K562 (cell line): Measurements from ENCODE around the gene SIGLEC6. TPM values are rescaled to one million over a fixed set of nuclear protein-coding genes. Genes with fewer than 3 reads are reported as not detected.

Source experiments
- CEBPB ChIP-seq: fragments of 450-650 bp; IDR thresholded peaks from 2 replicates; pipeline ENCODE4 v1.6.1; 2016; ENCODE audit warnings: missing genetic modification characterization, missing compliant biosample characterization
- CEBPZ ChIP-seq: fragments of 150-350 bp; IDR thresholded peaks from 2 replicates; pipeline ENCODE4 v1.6.1; 2014; ENCODE audit warnings: low read depth, mild to moderate bottlenecking, low read length, borderline replicate concordance
- CREB3L1 ChIP-seq: fragments of 450-650 bp; IDR thresholded peaks from 2 replicates; pipeline ENCODE4 v1.6.1; 2014; ENCODE audit warnings: low read depth, mild to moderate bottlenecking, moderate library complexity, borderline replicate concordance
- DPF2 ChIP-seq: fragments of 450-650 bp; IDR thresholded peaks from 2 replicates; pipeline ENCODE4 v1.6.1; 2016
- HNRNPL ChIP-seq: fragments of 200-400 bp; formaldehyde crosslinking; IDR thresholded peaks from 2 replicates; pipeline ENCODE4 v1.6.1; 2017; ENCODE audit warnings: low read depth, mild to moderate bottlenecking, low read length
- NBN ChIP-seq: fragments of 450-650 bp; IDR thresholded peaks from 2 replicates; pipeline ENCODE4 v1.6.1; 2016; ENCODE audit warnings: low read depth, mild to moderate bottlenecking
- NFE2 ChIP-seq: IDR thresholded peaks from 2 replicates; pipeline ENCODE4 v1.6.1; 2014; ENCODE audit warnings: antibody characterized with exemption, low read depth
- SMARCA4 ChIP-seq: fragments of 450-650 bp; IDR thresholded peaks from 2 replicates; pipeline ENCODE4 v1.6.1; 2016
- SOX6 ChIP-seq: fragments of 450-650 bp; IDR thresholded peaks from 2 replicates; pipeline ENCODE4 v1.6.1; 2014; ENCODE audit warnings: mild to moderate bottlenecking
- ZMIZ1 ChIP-seq, 2 experiments: fragments of 150-350 bp in 1 of 2; IDR thresholded peaks; 2 replicates each; pipeline ENCODE4 v1.6.1; 2012 to 2016; ENCODE audit warnings: low read depth in 2 of 2, low read length in 2 of 2, mild to moderate bottlenecking in 1 of 2, moderate library complexity in 1 of 2
- ZNF644 ChIP-seq: fragments of 200-800 bp; sonication (Bioruptor generic); IDR thresholded peaks from 2 replicates; pipeline ENCODE4 v1.6.1; 2016; ENCODE audit warnings: low read depth, missing genetic modification characterization, missing compliant biosample characterization
- ZNF766 ChIP-seq: fragments of 200-800 bp; sonication (Bioruptor generic); conservative IDR thresholded peaks from 2 replicates; pipeline ENCODE4 v1.6.1; 2016; ENCODE audit warnings: missing genetic modification characterization, missing compliant biosample characterization
- polyA plus RNA-seq, 8 experiments: library from polyadenylated mRNA; depleted of rRNA in 4 of 8; stranded (reverse) in 5 of 8; unstranded in 3 of 8; fragments of >200 nt; fragmentation: Nextera tagmentation in 2 of 8; fragmentation: Illumina TruSeq in 1 of 8; extraction: Ambion mirVana in 2 of 8; extraction: Trizol in 1 of 8; gene quantifications; 2 replicates each; pipeline versions ENCODE4 v1.2.1 to v1.2.3, GENCODE V29; 2011 to 2014; ENCODE audit warnings: inconsistent platforms in 1 of 8, missing spikeins in 1 of 8
- total RNA-seq, 7 experiments: library from RNA; depleted of rRNA in 6 of 7; stranded (reverse); fragments of >200 nt in 6 of 7; fragmentation: Illumina TruSeq in 2 of 7; extraction: Trizol in 2 of 7; gene quantifications; 2 replicates each; pipeline versions ENCODE4 v1.2.1 to v1.2.3, GENCODE V29; 2011 to 2021; ENCODE audit warnings: low replicate concordance in 1 of 7
- TF ChIP-seq, protein P1 (sequence below), 3 experiments: IDR thresholded peaks in 2 of 3; conservative IDR thresholded peaks in 1 of 3; 2 replicates each; pipeline ENCODE4 v1.5.1; 2011 to 2012; ENCODE audit warnings: low read length in 3 of 3, mild to moderate bottlenecking in 3 of 3, control low read depth in 2 of 3, improper control_type of control experiment in 1 of 3, inconsistent platforms in 1 of 3, low read depth in 1 of 3, mixed read lengths in 1 of 3, moderate library complexity in 1 of 3; ENCODE audit not compliant: insufficient read depth in 2 of 3

Gene SIGLEC6
- total and polyA plus RNA-seq, 9 of the 15 experiments (the other 6 are each of a cell fraction or from before 2014, with no cell fraction given): 0.03 to 17.5 (median 0.71) TPM

DNA sequence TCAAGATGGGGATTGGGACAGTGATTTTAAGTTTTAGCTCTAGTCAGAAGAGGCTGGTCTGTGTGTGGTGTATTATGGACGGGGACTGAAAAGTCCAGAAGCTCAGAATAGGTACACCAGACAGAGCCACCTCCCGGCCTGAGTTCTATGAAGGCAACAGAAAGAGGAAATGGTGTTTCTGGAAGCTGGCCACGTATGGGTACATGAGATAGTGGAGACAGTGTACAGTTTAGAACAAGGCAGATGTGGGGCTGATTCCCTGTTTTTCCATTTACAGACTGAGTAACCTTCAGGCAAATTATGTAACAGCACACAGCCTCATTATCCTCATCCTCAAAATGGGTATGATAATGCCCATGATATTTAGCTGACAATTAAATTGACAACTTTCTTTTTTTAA is 40.9 kb upstream of the SIGLEC6 start (continued):
- TF ChIP-seq CEBPZ: no peak
- TF ChIP-seq ZMIZ1 (IDR thresholded peaks at IDR 0.05; ENCODE audit: low read depth in 2 of 2, low read length in 2 of 2): 0 out of 4 replicates have a peak, but pooled peaks of 1 of the 2 experiments have one; percentile 8
- TF ChIP-seq, protein P1, sequence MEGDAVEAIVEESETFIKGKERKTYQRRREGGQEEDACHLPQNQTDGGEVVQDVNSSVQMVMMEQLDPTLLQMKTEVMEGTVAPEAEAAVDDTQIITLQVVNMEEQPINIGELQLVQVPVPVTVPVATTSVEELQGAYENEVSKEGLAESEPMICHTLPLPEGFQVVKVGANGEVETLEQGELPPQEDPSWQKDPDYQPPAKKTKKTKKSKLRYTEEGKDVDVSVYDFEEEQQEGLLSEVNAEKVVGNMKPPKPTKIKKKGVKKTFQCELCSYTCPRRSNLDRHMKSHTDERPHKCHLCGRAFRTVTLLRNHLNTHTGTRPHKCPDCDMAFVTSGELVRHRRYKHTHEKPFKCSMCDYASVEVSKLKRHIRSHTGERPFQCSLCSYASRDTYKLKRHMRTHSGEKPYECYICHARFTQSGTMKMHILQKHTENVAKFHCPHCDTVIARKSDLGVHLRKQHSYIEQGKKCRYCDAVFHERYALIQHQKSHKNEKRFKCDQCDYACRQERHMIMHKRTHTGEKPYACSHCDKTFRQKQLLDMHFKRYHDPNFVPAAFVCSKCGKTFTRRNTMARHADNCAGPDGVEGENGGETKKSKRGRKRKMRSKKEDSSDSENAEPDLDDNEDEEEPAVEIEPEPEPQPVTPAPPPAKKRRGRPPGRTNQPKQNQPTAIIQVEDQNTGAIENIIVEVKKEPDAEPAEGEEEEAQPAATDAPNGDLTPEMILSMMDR (IDR thresholded peaks at IDR 0.05 in 2 of 3, conservative IDR thresholded peaks at IDR 0.05 in 1 of 3; ENCODE audit: insufficient read depth in 2 of 3, low read depth in 1 of 3, low read length in 3 of 3): peak in 1 of 3 experiments; percentile 32; a peak in 2 of 6 replicates
- peak; percentile 57 for TF ChIP-seq SOX6
- peak; percentile 28; the same call in 1 of the 2 replicates for TF ChIP-seq NFE2
- peak; percentile 80 for TF ChIP-seq CEBPB
- TF ChIP-seq ZNF644: 0 out of 2 replicates have a peak, but pooled peaks have one; percentile 2
- 0 out of 2 replicates have a peak, but pooled peaks have one; percentile 18 for TF ChIP-seq ZNF766 (CRISPR knock-in tag)
- peak; percentile 62; the same call in 1 of the 2 replicates for TF ChIP-seq CREB3L1
- TF ChIP-seq SMARCA4: peak; percentile 71
- 0 out of 2 replicates have a peak, but pooled peaks have one; percentile 46 for TF ChIP-seq NBN
- no peak for TF ChIP-seq HNRNPL
- peak; percentile 64 for TF ChIP-seq DPF2
